ENCODE data around the gene FTSJ1.

FTSJ1 gene

GRCh38 chrX:48459483-48459882 lies 16.5 kb upstream of the FTSJ1 start:
- no peak overlapping the region for H3K9ac ChIP-seq
- TF ChIP-seq CTCF (conservative IDR thresholded peaks at IDR 0.05; ENCODE audit: low read depth, low read length) = no peak
- H3K79me2 ChIP-seq (ENCODE audit: insufficient read depth, low read depth) = peaks cover 7% of the 10 kb centered on the region; the same call in 1 of the 2 replicates
- no peak overlapping the region for H3K4me2 ChIP-seq
- peaks cover 3% of the 10 kb centered on the region for H3K4me1 ChIP-seq (ENCODE audit: low read depth, poor library complexity, severe bottlenecking)
- H3K36me3 ChIP-seq (ENCODE audit: insufficient read depth) = no peaks in the 10 kb centered on the region
- no peak overlapping the region for H3K27ac ChIP-seq
- no peak overlapping the region for H3K4me3 ChIP-seq (IDR thresholded peaks at IDR 0.05; ENCODE audit: insufficient read depth, low read depth, low read length)
- H4K20me1 ChIP-seq (ENCODE audit: insufficient read depth) = no peaks in the 10 kb centered on the region
- H3K27me3 ChIP-seq (ENCODE audit: insufficient read depth, low read depth) = no peaks in the 10 kb centered on the region
- no peak overlapping the region for H2AFZ ChIP-seq (ENCODE audit: low read depth)

GRCh38 chrX:48460031-48460430 lies 16.0 kb upstream of the FTSJ1 start:
- H3K79me2 ChIP-seq (ENCODE audit: insufficient read depth, low read depth) = peaks cover 12% of the 10 kb centered on the region; the same call in 1 of the 2 replicates
- peaks cover 3% of the 10 kb centered on the region for H3K4me1 ChIP-seq (ENCODE audit: low read depth, poor library complexity, severe bottlenecking)
- no peak overlapping the region for H2AFZ ChIP-seq (ENCODE audit: low read depth)
- H3K27ac ChIP-seq = no peak overlapping the region
- H4K20me1 ChIP-seq (ENCODE audit: insufficient read depth) = no peaks in the 10 kb centered on the region
- H3K27me3 ChIP-seq (ENCODE audit: insufficient read depth, low read depth) = no peaks in the 10 kb centered on the region
- no peak overlapping the region for H3K9ac ChIP-seq
- H3K4me2 ChIP-seq = no peak overlapping the region
- no peaks in the 10 kb centered on the region for H3K36me3 ChIP-seq (ENCODE audit: insufficient read depth)
- H3K4me3 ChIP-seq (IDR thresholded peaks at IDR 0.05; ENCODE audit: insufficient read depth, low read depth, low read length) = no peak overlapping the region
- no peak for TF ChIP-seq CTCF (conservative IDR thresholded peaks at IDR 0.05; ENCODE audit: low read depth, low read length)

- Histone ChIP-seq H2AFZ (ENCODE audit: low read depth) (no peak overlapping the region), H3K4me2 (no peak overlapping the region), H3K79me2 (ENCODE audit: insufficient read depth, low read depth) (peaks cover 17% of the 10 kb centered on the region; the same call in 1 of the 2 replicates), H4K20me1 (ENCODE audit: insufficient read depth) (no peaks in the 10 kb centered on the region), H3K27ac (no peak overlapping the region), H3K9ac (no peak overlapping the region), H3K27me3 (ENCODE audit: insufficient read depth, low read depth) (no peaks in the 10 kb centered on the region), H3K4me1 (ENCODE audit: low read depth, poor library complexity, severe bottlenecking) (peaks cover 8% of the 10 kb centered on the region), H3K36me3 (ENCODE audit: insufficient read depth) (no peaks in the 10 kb centered on the region), H3K4me3 (IDR thresholded peaks at IDR 0.05; ENCODE audit: insufficient read depth, low read depth, low read length) (no peak overlapping the region)
- TF ChIP-seq CTCF (conservative IDR thresholded peaks at IDR 0.05; ENCODE audit: low read depth, low read length) = no peak
Observed at GRCh38 chrX:48460606-48461005, 15.4 kb upstream of the FTSJ1 start.

- no peak for TF ChIP-seq CTCF (conservative IDR thresholded peaks at IDR 0.05; ENCODE audit: low read depth, low read length)
- H3K36me3 ChIP-seq (ENCODE audit: insufficient read depth) = no peaks in the 10 kb centered on the region
Observed at GRCh38 chrX:48461830-48462229, 14.2 kb upstream of the FTSJ1 start.

More at GRCh38 chrX:48461830-48462229, 14.2 kb upstream of the FTSJ1 start:
- H2AFZ ChIP-seq (ENCODE audit: low read depth) = no peak overlapping the region
- H3K4me1 ChIP-seq (ENCODE audit: low read depth, poor library complexity, severe bottlenecking) = peaks cover 13% of the 10 kb centered on the region
- H3K9ac ChIP-seq = no peak overlapping the region
- no peaks in the 10 kb centered on the region for H4K20me1 ChIP-seq (ENCODE audit: insufficient read depth)
- no peak overlapping the region for H3K27ac ChIP-seq
- no peaks in the 10 kb centered on the region for H3K27me3 ChIP-seq (ENCODE audit: insufficient read depth, low read depth)
- no peak overlapping the region for H3K4me2 ChIP-seq
- H3K79me2 ChIP-seq (ENCODE audit: insufficient read depth, low read depth) = peaks cover 27% of the 10 kb centered on the region
- H3K4me3 ChIP-seq (IDR thresholded peaks at IDR 0.05; ENCODE audit: insufficient read depth, low read depth, low read length) = no peak overlapping the region

Data from KMS-11 (cell line).